Panc1 (cell line): ENCODE measurements around the gene HBS1L. TPM values are rescaled to one million over a fixed set of nuclear protein-coding genes. Genes with fewer than 3 reads are reported as not detected.

Experiments used
- ATAC-seq: fragments of 200-7000 bp; cut with Tn5 transposase; 2 replicates; pipeline ENCODE4 v1.9.1; 2020; ENCODE audit warnings: mild to moderate bottlenecking, moderate library complexity
- BruUV-seq: library from RNA; stranded (reverse); fragments of 400-500 nt; replicated peaks from 2 replicates; lab custom pipeline; 2021; lab: Mats Ljungman, UMichigan
- CTCF ChIA-PET: fragments of 300-600 bp; sonication (Branson Sonifier 250); formaldehyde crosslinking; loops from one replicate; lab custom pipeline; 2022; ENCODE audit warnings: antibody characterized with exemption; lab: Charles Lee
- POLR2A ChIA-PET: fragments of 300-600 bp; sonication (Branson Sonifier 250); formaldehyde crosslinking; loops from one replicate; lab custom pipeline; 2022; ENCODE audit warnings: antibody characterized with exemption; lab: Charles Lee
- DNase-seq: peaks from one replicate; pipeline ENCODE4 v3.0.0-alpha.2; 2010; ENCODE audit warnings: low read depth, low spot score
- H3K27ac ChIP-seq: 2 replicates; pipeline ENCODE4 v1.5.1; 2011; ENCODE audit warnings: mild to moderate bottlenecking, low read length, inconsistent platforms
- H3K27me3 ChIP-seq: fragments of 200-500 bp; sonication (Bioruptor generic); 2 replicates; pipeline ENCODE4 v1.6.0; 2014; ENCODE audit warnings: low read length, inconsistent platforms; ENCODE audit not compliant: control insufficient read depth, insufficient read depth
- H3K36me3 ChIP-seq: fragments of 200-500 bp; sonication (Bioruptor generic); 2 replicates; pipeline ENCODE4 v1.5.1; 2014; ENCODE audit warnings: inconsistent platforms, mild to moderate bottlenecking, low read length, moderate library complexity; ENCODE audit not compliant: control insufficient read depth, insufficient read depth
- H3K4me1 ChIP-seq: 2 replicates; pipeline ENCODE4 v1.5.1; 2011; ENCODE audit warnings: inconsistent platforms, mild to moderate bottlenecking, low read length, moderate library complexity; ENCODE audit not compliant: control insufficient read depth, insufficient read depth
- H3K4me3 ChIP-seq, 2 experiments: 2 replicates each; pipeline ENCODE4 v1.5.1; 2011 to 2012; ENCODE audit warnings: low read depth in 2 of 2, low read length in 2 of 2, mild to moderate bottlenecking in 2 of 2, inconsistent platforms in 1 of 2, moderate library complexity in 1 of 2
- H3K9me3 ChIP-seq: fragments of 200-500 bp; sonication (Bioruptor generic); 2 replicates; pipeline ENCODE4 v1.5.1; 2014; ENCODE audit warnings: low read depth, mild to moderate bottlenecking, inconsistent platforms, low read length, moderate library complexity; ENCODE audit not compliant: control insufficient read depth, insufficient read depth
- POLR2AphosphoS5 ChIP-seq: IDR thresholded peaks from 2 replicates; pipeline ENCODE4 v1.6.1; 2012; ENCODE audit warnings: mild to moderate bottlenecking, low read depth, low read length, moderate library complexity
- SIN3A ChIP-seq: IDR thresholded peaks from 2 replicates; pipeline ENCODE4 v1.6.1; 2012; ENCODE audit warnings: low read depth, mild to moderate bottlenecking, low read length, moderate library complexity, borderline replicate concordance; ENCODE audit not compliant: insufficient read depth
- TCF7L2 ChIP-seq: IDR thresholded peaks from 2 replicates; pipeline ENCODE4 v1.6.1; 2011; ENCODE audit warnings: mild to moderate bottlenecking, low read depth, low read length, inconsistent platforms
- in situ Hi-C: cut with HindIII; loops from 2 replicates; pipeline ENCODE4 v1.10.0; 2016; ENCODE audit warnings: low sequenced_read_pairs, low pct_unique_long_range_greater_than_20kb
- intact Hi-C: fragments of 100-400 bp; cut with micrococcal nuclease; formaldehyde crosslinking; loops from one replicate; pipeline ENCODE4 v1.10.0; 2022; ENCODE audit not compliant: unreplicated experiment
- total RNA-seq: library from RNA; stranded (reverse); gene quantifications from one replicate; pipeline ENCODE4 v1.2.1, GENCODE V29; 2021; ENCODE audit not compliant: unreplicated experiment
- TF ChIP-seq, protein P1 (sequence below): fragments of 450-650 bp; IDR thresholded peaks from 2 replicates; pipeline ENCODE4 v1.5.1; 2017; ENCODE audit warnings: mild to moderate bottlenecking
- TF ChIP-seq, protein P2 (sequence below), 2 experiments: IDR thresholded peaks; 2 replicates each; pipeline ENCODE4 v1.6.1; 2011 to 2012; ENCODE audit warnings: low read depth in 2 of 2, control low read depth in 1 of 2, low read length in 1 of 2, mild to moderate bottlenecking in 1 of 2, moderate library complexity in 1 of 2; ENCODE audit not compliant: insufficient read depth in 1 of 2

The HBS1L gene
- total RNA-seq, 1 experiment from 2014 or later: 79.2 TPM

GRCh38 chr6:135063926-135064325 lies 9.3 kb upstream of the HBS1L start:
- H3K4me3 ChIP-seq: no peak overlapping the region
- no peaks in the 10 kb centered on the region for H3K36me3 ChIP-seq
- TF ChIP-seq, protein P1, sequence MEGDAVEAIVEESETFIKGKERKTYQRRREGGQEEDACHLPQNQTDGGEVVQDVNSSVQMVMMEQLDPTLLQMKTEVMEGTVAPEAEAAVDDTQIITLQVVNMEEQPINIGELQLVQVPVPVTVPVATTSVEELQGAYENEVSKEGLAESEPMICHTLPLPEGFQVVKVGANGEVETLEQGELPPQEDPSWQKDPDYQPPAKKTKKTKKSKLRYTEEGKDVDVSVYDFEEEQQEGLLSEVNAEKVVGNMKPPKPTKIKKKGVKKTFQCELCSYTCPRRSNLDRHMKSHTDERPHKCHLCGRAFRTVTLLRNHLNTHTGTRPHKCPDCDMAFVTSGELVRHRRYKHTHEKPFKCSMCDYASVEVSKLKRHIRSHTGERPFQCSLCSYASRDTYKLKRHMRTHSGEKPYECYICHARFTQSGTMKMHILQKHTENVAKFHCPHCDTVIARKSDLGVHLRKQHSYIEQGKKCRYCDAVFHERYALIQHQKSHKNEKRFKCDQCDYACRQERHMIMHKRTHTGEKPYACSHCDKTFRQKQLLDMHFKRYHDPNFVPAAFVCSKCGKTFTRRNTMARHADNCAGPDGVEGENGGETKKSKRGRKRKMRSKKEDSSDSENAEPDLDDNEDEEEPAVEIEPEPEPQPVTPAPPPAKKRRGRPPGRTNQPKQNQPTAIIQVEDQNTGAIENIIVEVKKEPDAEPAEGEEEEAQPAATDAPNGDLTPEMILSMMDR: no peak
- TF ChIP-seq TCF7L2 (no peak), POLR2AphosphoS5 (no peak), SIN3A (no peak)
- TF ChIP-seq, protein P2, sequence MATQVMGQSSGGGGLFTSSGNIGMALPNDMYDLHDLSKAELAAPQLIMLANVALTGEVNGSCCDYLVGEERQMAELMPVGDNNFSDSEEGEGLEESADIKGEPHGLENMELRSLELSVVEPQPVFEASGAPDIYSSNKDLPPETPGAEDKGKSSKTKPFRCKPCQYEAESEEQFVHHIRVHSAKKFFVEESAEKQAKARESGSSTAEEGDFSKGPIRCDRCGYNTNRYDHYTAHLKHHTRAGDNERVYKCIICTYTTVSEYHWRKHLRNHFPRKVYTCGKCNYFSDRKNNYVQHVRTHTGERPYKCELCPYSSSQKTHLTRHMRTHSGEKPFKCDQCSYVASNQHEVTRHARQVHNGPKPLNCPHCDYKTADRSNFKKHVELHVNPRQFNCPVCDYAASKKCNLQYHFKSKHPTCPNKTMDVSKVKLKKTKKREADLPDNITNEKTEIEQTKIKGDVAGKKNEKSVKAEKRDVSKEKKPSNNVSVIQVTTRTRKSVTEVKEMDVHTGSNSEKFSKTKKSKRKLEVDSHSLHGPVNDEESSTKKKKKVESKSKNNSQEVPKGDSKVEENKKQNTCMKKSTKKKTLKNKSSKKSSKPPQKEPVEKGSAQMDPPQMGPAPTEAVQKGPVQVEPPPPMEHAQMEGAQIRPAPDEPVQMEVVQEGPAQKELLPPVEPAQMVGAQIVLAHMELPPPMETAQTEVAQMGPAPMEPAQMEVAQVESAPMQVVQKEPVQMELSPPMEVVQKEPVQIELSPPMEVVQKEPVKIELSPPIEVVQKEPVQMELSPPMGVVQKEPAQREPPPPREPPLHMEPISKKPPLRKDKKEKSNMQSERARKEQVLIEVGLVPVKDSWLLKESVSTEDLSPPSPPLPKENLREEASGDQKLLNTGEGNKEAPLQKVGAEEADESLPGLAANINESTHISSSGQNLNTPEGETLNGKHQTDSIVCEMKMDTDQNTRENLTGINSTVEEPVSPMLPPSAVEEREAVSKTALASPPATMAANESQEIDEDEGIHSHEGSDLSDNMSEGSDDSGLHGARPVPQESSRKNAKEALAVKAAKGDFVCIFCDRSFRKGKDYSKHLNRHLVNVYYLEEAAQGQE (IDR thresholded peaks at IDR 0.05; ENCODE audit: insufficient read depth in 1 of 2, low read depth in 2 of 2, low read length in 1 of 2): no peak
- in situ Hi-C loops: no loop called here
- no TSS peak for BruUV-seq
- ATAC-seq (no peak), DNase-seq (no peak)
- POLR2A ChIA-PET: no interaction called here
- H3K9me3 ChIP-seq: no peaks in the 10 kb centered on the region
- CTCF ChIA-PET: no interaction called here
- intact Hi-C loops: no loop called here
- no peak overlapping the region for H3K27ac ChIP-seq
- no peaks in the 10 kb centered on the region for H3K4me1 ChIP-seq
- no peaks in the 10 kb centered on the region for H3K27me3 ChIP-seq

DNA sequence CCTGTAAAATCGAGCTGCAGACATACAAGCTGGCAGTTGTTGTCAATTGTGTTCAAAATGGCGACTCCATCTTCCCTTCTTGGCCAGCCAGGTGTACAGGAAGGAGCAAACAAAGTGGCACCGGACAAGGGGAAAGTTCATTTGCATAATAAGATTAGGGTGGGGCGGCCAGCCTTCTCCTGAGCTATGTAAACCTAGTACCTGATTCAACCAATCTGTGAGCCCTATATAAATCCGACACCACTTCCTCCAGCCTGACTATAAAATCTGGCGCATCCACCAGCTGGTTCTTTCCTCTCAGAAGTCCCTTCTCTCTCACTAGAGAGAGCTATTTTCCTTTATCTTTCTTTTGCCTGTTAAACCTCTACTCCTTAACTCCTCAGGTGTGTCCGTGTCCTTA lies 8.1 kb upstream of the HBS1L start:
- no TSS peak for BruUV-seq
- no peak overlapping the region for H3K27ac ChIP-seq
- H3K27me3 ChIP-seq: no peaks in the 10 kb centered on the region
- TF ChIP-seq, protein P1: no peak
- TF ChIP-seq TCF7L2: no peak
- no peak for TF ChIP-seq SIN3A
- ChIA-PET CTCF (interaction anchor here (0.5 kb wide), 1 partner anchor 122 kb away, joined by 3 read pairs; no protein-coding TSS in a partner anchor), POLR2A (no interaction called here)
- DNase-seq (no peak), ATAC-seq (no peak)
- in situ Hi-C loops (no loop called here), intact Hi-C loops (no loop called here)
- no peaks in the 10 kb centered on the region for H3K9me3 ChIP-seq
- H3K4me3 ChIP-seq: no peak overlapping the region
- no peaks in the 10 kb centered on the region for H3K36me3 ChIP-seq
- no peaks in the 10 kb centered on the region for H3K4me1 ChIP-seq
